NCI-H1694 treated with DMSO at 0.1 percent for 48 hours (cell line): Measurements from ENCODE around the gene MRPL54.
"Not testable (repeated sequence)": the region's sequence is repeated elsewhere in the genome, so short reads cannot be mapped to it uniquely, and the experiment has no call there.

Experiments used
- DNase-seq: peaks from one replicate; lab custom pipeline; 2025; lab: John Stamatoyannopoulos, UW

The MRPL54 gene

DNA sequence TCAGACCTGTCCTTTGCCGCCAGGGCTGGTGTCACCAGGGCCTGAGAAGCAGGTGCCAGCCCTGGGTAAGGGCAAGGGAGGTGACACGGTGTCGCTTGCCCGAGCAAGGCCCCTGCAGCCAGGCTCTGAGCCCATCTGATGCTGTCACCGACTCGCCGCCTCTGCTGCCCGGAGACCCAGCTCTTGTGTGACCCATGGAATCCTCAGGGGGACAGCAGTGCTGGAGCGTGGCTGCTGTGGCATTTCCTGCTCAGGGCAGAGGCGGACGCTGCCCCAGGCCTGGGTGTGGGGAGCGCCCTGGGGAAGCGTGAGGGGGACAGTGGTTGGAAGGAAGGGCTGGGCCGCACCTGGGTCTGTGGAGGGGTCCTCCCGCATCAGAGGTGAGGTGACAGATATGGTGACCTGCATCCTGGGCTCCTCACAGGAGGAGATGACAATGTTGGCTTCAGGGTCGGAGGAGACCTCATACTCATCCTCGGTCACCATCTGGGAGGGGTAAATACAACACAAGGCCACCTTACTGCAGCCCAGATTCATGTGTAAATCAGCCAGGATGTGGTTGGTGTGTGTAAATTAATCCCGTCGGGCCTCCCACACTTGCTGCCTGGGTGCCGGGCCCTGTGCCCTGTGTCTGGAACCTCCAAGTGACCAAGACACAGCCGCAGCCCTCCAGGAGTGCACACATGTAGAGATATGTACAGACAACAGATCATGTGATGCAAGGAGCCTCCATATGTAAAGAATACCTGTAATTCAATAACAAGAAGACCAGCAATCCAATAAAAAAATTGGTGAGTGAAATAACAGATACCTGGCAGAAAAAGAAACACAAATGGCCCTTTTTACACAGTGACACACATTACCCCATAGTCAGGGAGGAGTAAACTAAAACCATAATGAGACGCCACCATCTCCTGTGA is 51.3 kb downstream of the MRPL54 start:
- no peak for DNase-seq

DNA sequence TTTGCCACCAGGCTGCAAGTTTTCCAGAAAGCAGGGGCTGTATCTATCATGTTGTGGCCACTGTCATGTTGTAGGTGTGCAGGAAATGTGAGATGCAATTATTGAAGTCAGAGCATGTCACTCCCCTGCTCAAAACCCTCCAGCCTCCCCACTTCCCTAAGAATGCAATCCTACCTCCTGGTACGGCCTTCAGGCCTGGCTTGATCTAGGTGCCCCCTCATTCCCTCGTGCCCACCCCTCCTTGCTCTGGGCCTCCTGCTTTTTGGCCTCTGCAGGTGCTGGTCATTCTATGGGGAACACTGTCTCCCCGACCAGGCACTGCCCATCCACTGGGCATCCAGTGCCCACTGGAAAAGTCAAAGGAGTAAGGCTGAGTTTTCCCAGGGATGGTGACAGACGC is 52.2 kb downstream of the MRPL54 start:
- no peak for DNase-seq

DNA sequence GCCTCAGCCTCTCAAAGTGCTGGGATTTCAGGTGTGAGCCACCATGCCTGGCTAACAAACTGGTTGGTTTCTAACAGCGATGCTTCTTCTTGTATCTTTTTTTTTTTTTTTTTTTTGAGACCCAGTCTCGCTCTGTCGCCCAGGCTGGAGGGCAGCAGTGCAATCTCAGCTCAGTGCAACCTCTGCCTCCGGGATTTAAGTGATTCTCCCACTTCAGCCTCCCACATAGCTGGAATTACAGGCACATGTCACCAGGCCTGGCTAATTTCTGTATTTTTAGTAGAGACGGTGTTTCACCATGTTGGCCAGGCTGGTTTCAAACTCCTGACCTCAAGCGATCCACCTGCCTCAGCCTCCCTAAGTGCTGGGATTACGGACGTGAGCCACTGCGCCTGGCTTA is 53.7 kb downstream of the MRPL54 start:
- DNase-seq, result not testable (repeated sequence)

DNA sequence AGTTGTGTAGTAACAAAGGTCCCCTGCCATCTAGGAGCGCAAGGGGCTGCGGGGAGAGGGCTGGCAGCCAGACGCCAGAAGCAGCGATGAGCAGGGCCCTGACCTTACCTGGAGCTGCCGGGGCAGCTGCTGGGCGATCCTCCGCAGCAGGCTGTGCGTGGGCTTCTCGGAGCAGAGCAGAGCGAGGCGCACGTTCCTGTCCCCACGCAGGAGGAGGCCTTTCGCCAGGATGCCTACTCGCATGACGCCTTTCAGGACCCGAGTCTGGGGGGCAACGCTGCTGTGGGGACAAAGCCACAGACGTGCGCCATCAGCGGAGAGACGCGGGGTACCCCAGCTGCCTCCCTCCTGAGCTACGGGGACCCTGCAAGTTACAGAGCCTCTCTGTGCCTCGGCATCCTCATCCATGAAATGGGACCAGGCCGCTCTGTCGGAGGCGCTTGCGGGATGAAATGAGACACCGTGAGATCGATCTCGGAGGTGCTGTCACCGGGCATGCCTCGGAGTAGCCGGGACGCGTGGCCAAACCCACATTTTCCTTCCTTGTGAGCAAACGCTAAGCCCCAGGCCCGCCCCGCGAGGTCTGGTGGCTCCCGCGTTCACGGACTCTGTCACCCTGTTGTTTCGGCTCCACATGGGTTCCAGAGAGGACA is 54.2 kb downstream of the MRPL54 start:
- DNase-seq, result no peak
